IMR-90 (cell line): ENCODE results near the gene RIOX2. TPM values are rescaled to one million over a fixed set of nuclear protein-coding genes. Genes with fewer than 3 reads are reported as not detected.

Source experiments
- ATAC-seq: fragments of 200-7000 bp; cut with Tn5 transposase; 2 replicates; pipeline ENCODE4 v1.9.1; 2020; ENCODE audit warnings: low read depth, mild to moderate bottlenecking, moderate library complexity
- BruUV-seq: library from RNA; stranded (reverse); fragments of 400-500 nt; replicated peaks from 2 replicates; lab custom pipeline; 2021; lab: Mats Ljungman, UMichigan
- CTCF ChIA-PET: fragments of 300-600 bp; formaldehyde crosslinking; extraction: SDS; loops from one replicate; lab custom pipeline; 2021; ENCODE audit warnings: antibody characterized with exemption; lab: Yijun Ruan, JAX
- POLR2A ChIA-PET: fragments of 300-600 bp; sonication (Branson Sonifier 250); formaldehyde crosslinking; loops from one replicate; lab custom pipeline; 2022; ENCODE audit warnings: antibody characterized with exemption; ENCODE audit not compliant: unreplicated experiment; lab: Charles Lee
- DNase-seq: peaks from one replicate; pipeline ENCODE4 v3.0.0; 2013
- H2AFZ ChIP-seq: replicated peaks from 2 replicates; pipeline ENCODE3; 2013; ENCODE audit warnings: low read length, mild to moderate bottlenecking; ENCODE audit not compliant: poor library complexity
- H2AK5ac ChIP-seq: 2 replicates; pipeline ENCODE4 v1.6.1; 2013; ENCODE audit warnings: low read depth, low read length, inconsistent platforms
- H2AK9ac ChIP-seq: replicated peaks from 2 replicates; pipeline ENCODE3; 2013; ENCODE audit warnings: mild to moderate bottlenecking, low read depth, low read length, moderate library complexity; ENCODE audit not compliant: poor library complexity
- H2BK120ac ChIP-seq: 2 replicates; pipeline ENCODE4 v1.6.1; 2013; ENCODE audit warnings: low read depth, low read length, inconsistent platforms
- H2BK15ac ChIP-seq: 3 replicates; pipeline ENCODE4 v1.6.1; 2013; ENCODE audit warnings: low read depth, low read length, inconsistent platforms
- H2BK20ac ChIP-seq: 2 replicates; pipeline ENCODE4 v1.6.1; 2013; ENCODE audit warnings: low read depth, mild to moderate bottlenecking, inconsistent platforms, low read length, moderate library complexity
- H2BK5ac ChIP-seq: 2 replicates; pipeline ENCODE4 v1.6.1; 2013; ENCODE audit warnings: mild to moderate bottlenecking, low read depth, low read length, inconsistent platforms; ENCODE audit not compliant: poor library complexity, severe bottlenecking
- H3K14ac ChIP-seq: replicated peaks from 2 replicates; pipeline ENCODE4 v1.6.1; 2013; ENCODE audit warnings: low read depth, low read length, inconsistent platforms
- H3K18ac ChIP-seq: 2 replicates; pipeline ENCODE4 v1.6.1; 2013; ENCODE audit warnings: low read depth, low read length, control low read depth
- H3K23ac ChIP-seq: 2 replicates; pipeline ENCODE4 v1.6.1; 2013; ENCODE audit warnings: low read depth, low read length, inconsistent platforms
- H3K27ac ChIP-seq: 2 replicates; pipeline ENCODE4 v1.5.1; 2013; ENCODE audit warnings: mild to moderate bottlenecking, control low read depth, low read length; ENCODE audit not compliant: insufficient read depth
- H3K27me3 ChIP-seq: 2 replicates; pipeline ENCODE4 v1.6.1; 2013; ENCODE audit warnings: low read length; ENCODE audit not compliant: control insufficient read depth, insufficient read depth
- H3K36me3 ChIP-seq: 2 replicates; pipeline ENCODE4 v1.6.1; 2013; ENCODE audit warnings: low read length, mixed read lengths; ENCODE audit not compliant: control insufficient read depth, insufficient read depth
- H3K4ac ChIP-seq: 2 replicates; pipeline ENCODE4 v1.6.1; 2013; ENCODE audit warnings: low read depth, low read length, inconsistent platforms
- H3K4me1 ChIP-seq: 2 replicates; pipeline ENCODE4 v1.6.1; 2013; ENCODE audit warnings: low read length, mixed read lengths; ENCODE audit not compliant: control insufficient read depth, insufficient read depth
- H3K4me2 ChIP-seq: 2 replicates; pipeline ENCODE4 v1.6.1; 2013; ENCODE audit warnings: low read depth, mild to moderate bottlenecking, control low read depth, low read length, moderate library complexity
- H3K4me3 ChIP-seq: 2 replicates; pipeline ENCODE4 v1.5.1; 2013; ENCODE audit warnings: low read depth, mild to moderate bottlenecking, control low read depth, low read length, moderate library complexity; ENCODE audit not compliant: insufficient read depth
- H3K56ac ChIP-seq: 2 replicates; pipeline ENCODE4 v1.6.1; 2013; ENCODE audit warnings: low read length, inconsistent platforms; ENCODE audit not compliant: insufficient read depth; ENCODE audit errors: extremely low read depth
- H3K79me1 ChIP-seq, 2 experiments: 2 replicates each; pipeline ENCODE4 v1.6.1; 2013; ENCODE audit warnings: low read length in 2 of 2, inconsistent platforms in 1 of 2, low read depth in 1 of 2
- H3K9ac ChIP-seq: 2 replicates; pipeline ENCODE4 v1.6.1; 2013; ENCODE audit warnings: low read depth, low read length, control low read depth
- H3K9me1 ChIP-seq: 2 replicates; pipeline ENCODE4 v1.6.1; 2013; ENCODE audit warnings: low read length, inconsistent platforms; ENCODE audit not compliant: insufficient read depth
- H3K9me3 ChIP-seq: 2 replicates; pipeline ENCODE4 v1.6.1; 2013; ENCODE audit warnings: low read length; ENCODE audit not compliant: control insufficient read depth, insufficient read depth
- H4K20me1 ChIP-seq: 2 replicates; pipeline ENCODE4 v1.6.1; 2013; ENCODE audit warnings: low read length, inconsistent platforms; ENCODE audit not compliant: insufficient read depth
- H4K5ac ChIP-seq: 2 replicates; pipeline ENCODE4 v1.6.1; 2013; ENCODE audit warnings: mild to moderate bottlenecking, low read depth, low read length, control low read depth
- H4K8ac ChIP-seq, 2 experiments: 2 replicates each; pipeline ENCODE4 v1.6.1; 2013; ENCODE audit warnings: low read depth in 2 of 2, low read length in 2 of 2, control low read depth in 1 of 2, inconsistent platforms in 1 of 2
- H4K91ac ChIP-seq: 2 replicates; pipeline ENCODE4 v1.6.1; 2013; ENCODE audit warnings: low read depth, low read length, inconsistent platforms; ENCODE audit not compliant: insufficient read depth
- CHD1 ChIP-seq: IDR thresholded peaks from 2 replicates; pipeline ENCODE4 v1.6.1; 2012; ENCODE audit warnings: low read depth, low read length, improper control_type of control experiment
- CTCF ChIP-seq: conservative IDR thresholded peaks from 2 replicates; pipeline ENCODE4 v1.5.1; 2012; ENCODE audit warnings: mild to moderate bottlenecking, low read depth, low read length, improper control_type of control experiment
- MAFK ChIP-seq: IDR thresholded peaks from 2 replicates; pipeline ENCODE4 v1.6.1; 2012; ENCODE audit warnings: low read depth, low read length, improper control_type of control experiment
- MAZ ChIP-seq: IDR thresholded peaks from 2 replicates; pipeline ENCODE4 v1.6.1; 2012; ENCODE audit warnings: low read depth, mild to moderate bottlenecking, low read length, improper control_type of control experiment, moderate library complexity, borderline replicate concordance
- NFE2L2 ChIP-seq: fragments of 150-350 bp; IDR thresholded peaks from 2 replicates; pipeline ENCODE4 v1.6.1; 2016; ENCODE audit warnings: low read depth, mild to moderate bottlenecking, low read length
- POLR2A ChIP-seq: IDR thresholded peaks from 2 replicates; pipeline ENCODE4 v1.6.1; 2012; ENCODE audit warnings: mild to moderate bottlenecking, low read depth, low read length
- RFX5 ChIP-seq: IDR thresholded peaks from 2 replicates; pipeline ENCODE4 v1.8.0; 2012; ENCODE audit warnings: low read depth, mild to moderate bottlenecking, low read length, moderate library complexity
- SMC3 ChIP-seq: fragments of 150-350 bp; IDR thresholded peaks from 2 replicates; pipeline ENCODE4 v1.6.1; 2016; ENCODE audit warnings: low read depth, mild to moderate bottlenecking, antibody characterized with exemption, low read length, moderate library complexity
- USF2 ChIP-seq: fragments of 150-350 bp; IDR thresholded peaks from 2 replicates; pipeline ENCODE4 v1.6.1; 2017; ENCODE audit warnings: mild to moderate bottlenecking, antibody characterized with exemption, low read length, low read depth
- WGBS, 2 experiments: methylation state at CpG; one replicate each; pipeline versions ENCODE4 v1.1.5 to v1.1.7; 2013; ENCODE audit warnings: missing lambda C conversion rate in 2 of 2; ENCODE audit not compliant: insufficient read length in 1 of 2; ENCODE audit errors: extremely low coverage in 2 of 2; 5-methylcytosine and 5-hydroxymethylcytosine counted together
- dilution Hi-C: fragments of 300-500 bp; cut with HindIII; formaldehyde crosslinking; loops from one replicate; pipeline ENCODE4 v1.14.3; 2018; ENCODE audit warnings: low sequenced_read_pairs; ENCODE audit not compliant: unreplicated experiment
- in situ Hi-C: fragments of 300-500 bp; cut with MboI; formaldehyde crosslinking; loops from 3 replicates; pipeline ENCODE4 v1.14.3; 2019; ENCODE audit warnings: low sequenced_read_pairs, inconsistent platforms, mixed read lengths
- intact Hi-C: fragments of 100-400 bp; cut with micrococcal nuclease; formaldehyde crosslinking; loops from 2 replicates; pipeline ENCODE4 v1.10.0; 2022
- polyA plus RNA-seq, 3 experiments: library from polyadenylated mRNA; depleted of rRNA; stranded (reverse); fragments of >200 nt; gene quantifications; 2 replicates each; pipeline ENCODE4 v1.2.3, GENCODE V29; 2012; ENCODE audit warnings: low replicate concordance in 1 of 3
- total RNA-seq: library from RNA; depleted of rRNA; stranded (reverse); fragments of >200 nt; gene quantifications from 2 replicates; pipeline ENCODE4 v1.2.3, GENCODE V29; 2012

The RIOX2 gene
- total and polyA plus RNA-seq, 2 of the 4 experiments (the other 2 are of a cell fraction) = 17.2 to 26.7 TPM

- POLR2A ChIA-PET = no interaction called here
- in situ Hi-C loops = no loop called here
- H3K9me3 ChIP-seq = no peaks in the 10 kb centered on the region
These were observed 21.9 kb downstream of the RIOX2 start for GRCh38 chr3:97950360-97950759.

More at GRCh38 chr3:97950360-97950759, 21.9 kb downstream of the RIOX2 start:
- no peak overlapping the region for H2BK15ac ChIP-seq
- H3K18ac ChIP-seq = no peak overlapping the region
- H3K4ac ChIP-seq = no peak overlapping the region
- peaks cover 0 to 5% of the 10 kb centered on the region in 2 experiments; a peak in 1 of 4 replicates for H3K79me1 ChIP-seq
- 0 out of 2 replicates have a peak, but pooled peaks cover 4% of the 10 kb centered on the region for H3K9me1 ChIP-seq
- H3K4me3 ChIP-seq = no peak overlapping the region
- no peak overlapping the region for H3K4me2 ChIP-seq
- no TSS peak for BruUV-seq
- no peaks in the 10 kb centered on the region for H3K27me3 ChIP-seq
- no peak overlapping the region for H3K27ac ChIP-seq
- no peak overlapping the region for H2BK20ac ChIP-seq
- no peak overlapping the region for H2AK9ac ChIP-seq
- no peak for ATAC-seq
- intact Hi-C loops (no loop called here), dilution Hi-C loops (no loop called here)
- no peaks in the 10 kb centered on the region for H4K20me1 ChIP-seq
- no peak overlapping the region for H3K9ac ChIP-seq
- TF ChIP-seq MAFK (no peak), CTCF (no peak), MAZ (no peak), SMC3 (no peak), RFX5 (no peak), CHD1 (no peak), NFE2L2 (no peak), POLR2A (no peak), USF2 (no peak)
- WGBS, 2 experiments = 100% methylated on average over 1 of the region's 3 CpGs; no CpG with 5 or more reads in 1 of the 2 experiments
- H3K14ac ChIP-seq = no peak overlapping the region
- peaks cover 5% of the 10 kb centered on the region for H3K4me1 ChIP-seq
- H2BK120ac ChIP-seq = no peak overlapping the region
- no peak for DNase-seq
- no peak overlapping the region for H3K56ac ChIP-seq
- no peak overlapping the region for H2AK5ac ChIP-seq
- peaks cover 34% of the 10 kb centered on the region for H3K36me3 ChIP-seq
- H4K5ac ChIP-seq = no peak overlapping the region
- CTCF ChIA-PET = interaction anchor here (1.2 kb wide), 1 partner anchor 73 kb away, joined by 3 read pairs; no protein-coding TSS in a partner anchor
- no peak overlapping the region for H2BK5ac ChIP-seq
- no peak overlapping the region for H4K8ac ChIP-seq
- H4K91ac ChIP-seq = no peak overlapping the region
- H2AFZ ChIP-seq = no peak overlapping the region
- no peak overlapping the region for H3K23ac ChIP-seq
